Measurements from ENCODE around the gene NSMF.

DNA sequence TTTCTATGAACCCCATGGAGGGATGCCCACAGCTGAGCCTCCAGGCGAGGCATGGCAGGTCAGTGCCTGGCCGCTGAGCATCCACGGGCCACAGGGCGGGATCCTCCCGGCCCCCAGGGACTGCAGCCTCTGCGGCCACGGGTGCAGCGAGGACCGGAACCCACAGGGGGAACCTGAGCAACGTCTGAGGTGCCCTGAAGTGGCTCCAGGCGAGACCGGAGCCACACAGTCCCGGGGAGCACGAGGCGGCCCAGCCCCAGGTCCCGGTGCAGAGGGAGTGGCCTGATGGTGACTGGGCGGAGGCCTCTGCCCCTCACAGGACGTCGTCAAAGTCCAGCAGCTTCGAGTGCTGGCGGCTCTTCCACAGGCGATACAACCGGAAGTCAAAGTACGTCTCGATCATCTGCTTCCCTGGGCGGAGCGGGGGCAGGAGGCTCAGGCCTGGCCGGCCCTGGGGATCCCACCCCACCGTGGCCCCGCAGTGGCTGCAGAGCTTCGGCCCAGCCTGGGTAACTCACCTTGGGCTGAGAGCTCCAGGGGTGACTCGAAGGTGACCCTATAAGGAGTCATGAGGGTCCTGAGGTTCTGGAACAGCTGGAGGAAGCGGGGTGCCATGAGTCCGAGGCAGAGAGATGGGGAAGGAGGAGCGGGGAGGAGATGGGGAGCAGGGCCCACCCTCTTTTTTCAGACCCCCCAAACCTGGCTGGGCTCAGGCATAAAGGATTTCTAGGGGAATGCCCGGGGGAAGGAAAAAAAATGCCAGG, 9.9 kb downstream of the NSMF start:
- TF ChIP-seq, protein P1, sequence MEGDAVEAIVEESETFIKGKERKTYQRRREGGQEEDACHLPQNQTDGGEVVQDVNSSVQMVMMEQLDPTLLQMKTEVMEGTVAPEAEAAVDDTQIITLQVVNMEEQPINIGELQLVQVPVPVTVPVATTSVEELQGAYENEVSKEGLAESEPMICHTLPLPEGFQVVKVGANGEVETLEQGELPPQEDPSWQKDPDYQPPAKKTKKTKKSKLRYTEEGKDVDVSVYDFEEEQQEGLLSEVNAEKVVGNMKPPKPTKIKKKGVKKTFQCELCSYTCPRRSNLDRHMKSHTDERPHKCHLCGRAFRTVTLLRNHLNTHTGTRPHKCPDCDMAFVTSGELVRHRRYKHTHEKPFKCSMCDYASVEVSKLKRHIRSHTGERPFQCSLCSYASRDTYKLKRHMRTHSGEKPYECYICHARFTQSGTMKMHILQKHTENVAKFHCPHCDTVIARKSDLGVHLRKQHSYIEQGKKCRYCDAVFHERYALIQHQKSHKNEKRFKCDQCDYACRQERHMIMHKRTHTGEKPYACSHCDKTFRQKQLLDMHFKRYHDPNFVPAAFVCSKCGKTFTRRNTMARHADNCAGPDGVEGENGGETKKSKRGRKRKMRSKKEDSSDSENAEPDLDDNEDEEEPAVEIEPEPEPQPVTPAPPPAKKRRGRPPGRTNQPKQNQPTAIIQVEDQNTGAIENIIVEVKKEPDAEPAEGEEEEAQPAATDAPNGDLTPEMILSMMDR (IDR thresholded peaks at IDR 0.05; ENCODE audit: extremely low read depth in 1 of 2, insufficient read depth in 1 of 2, low read depth in 1 of 2, low read length in 2 of 2), result no peak
- TF ChIP-seq MYC (IDR thresholded peaks at IDR 0.05; ENCODE audit: low read depth, low read length) (no peak), EZH2 (IDR thresholded peaks at IDR 0.05; ENCODE audit: borderline replicate concordance, low read depth, low read length, severe bottlenecking) (no peak)
